ENCODE data around the gene BSG.

Gene BSG

DNA sequence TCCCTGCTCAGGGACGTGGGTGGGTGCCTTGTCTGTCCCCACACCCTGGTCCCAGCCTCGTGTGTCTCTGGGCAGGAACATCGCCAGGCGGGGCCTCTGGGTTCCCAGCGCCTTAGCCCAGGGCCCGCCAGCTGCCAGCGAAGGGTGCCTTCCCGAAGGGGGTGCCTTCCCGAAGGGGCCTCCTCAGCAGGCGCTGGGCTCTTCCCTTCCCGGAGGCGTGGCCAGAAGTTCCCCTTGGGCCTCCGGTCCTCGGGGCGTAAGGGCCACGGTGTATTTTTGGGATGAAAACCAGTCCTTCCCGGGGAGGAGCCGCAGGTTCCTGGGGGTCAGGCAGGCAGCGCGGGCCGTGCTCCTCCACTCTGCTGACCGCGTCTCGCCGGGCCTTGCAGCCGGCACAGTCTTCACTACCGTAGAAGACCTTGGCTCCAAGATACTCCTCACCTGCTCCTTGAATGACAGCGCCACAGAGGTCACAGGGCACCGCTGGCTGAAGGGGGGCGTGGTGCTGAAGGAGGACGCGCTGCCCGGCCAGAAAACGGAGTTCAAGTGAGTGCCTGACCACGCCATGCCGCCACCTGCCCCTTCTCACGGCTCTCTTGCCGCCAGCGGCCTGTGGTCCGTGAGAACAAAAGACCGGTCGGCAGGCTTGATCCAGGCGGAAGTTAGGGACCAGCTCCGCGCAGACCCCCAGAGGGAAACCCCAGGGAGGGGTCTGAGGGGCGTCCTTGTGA, 6.9 kb downstream of the BSG start:
- H3K9ac ChIP-seq (ENCODE audit: low read length): no peak overlapping the region
- no peaks in the 10 kb centered on the region for H3K27me3 ChIP-seq (ENCODE audit: low read depth, low read length)
- no peak for TF ChIP-seq EZH2phosphoT487 (IDR thresholded peaks at IDR 0.05; ENCODE audit: low read depth)
- TF ChIP-seq, protein P1, sequence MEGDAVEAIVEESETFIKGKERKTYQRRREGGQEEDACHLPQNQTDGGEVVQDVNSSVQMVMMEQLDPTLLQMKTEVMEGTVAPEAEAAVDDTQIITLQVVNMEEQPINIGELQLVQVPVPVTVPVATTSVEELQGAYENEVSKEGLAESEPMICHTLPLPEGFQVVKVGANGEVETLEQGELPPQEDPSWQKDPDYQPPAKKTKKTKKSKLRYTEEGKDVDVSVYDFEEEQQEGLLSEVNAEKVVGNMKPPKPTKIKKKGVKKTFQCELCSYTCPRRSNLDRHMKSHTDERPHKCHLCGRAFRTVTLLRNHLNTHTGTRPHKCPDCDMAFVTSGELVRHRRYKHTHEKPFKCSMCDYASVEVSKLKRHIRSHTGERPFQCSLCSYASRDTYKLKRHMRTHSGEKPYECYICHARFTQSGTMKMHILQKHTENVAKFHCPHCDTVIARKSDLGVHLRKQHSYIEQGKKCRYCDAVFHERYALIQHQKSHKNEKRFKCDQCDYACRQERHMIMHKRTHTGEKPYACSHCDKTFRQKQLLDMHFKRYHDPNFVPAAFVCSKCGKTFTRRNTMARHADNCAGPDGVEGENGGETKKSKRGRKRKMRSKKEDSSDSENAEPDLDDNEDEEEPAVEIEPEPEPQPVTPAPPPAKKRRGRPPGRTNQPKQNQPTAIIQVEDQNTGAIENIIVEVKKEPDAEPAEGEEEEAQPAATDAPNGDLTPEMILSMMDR (IDR thresholded peaks at IDR 0.05; ENCODE audit: low read depth, low read length): no peak
- no peaks in the 10 kb centered on the region for H3K9me3 ChIP-seq (ENCODE audit: insufficient read depth, low read length)
- no peak overlapping the region for H3K4me2 ChIP-seq (ENCODE audit: low read length)
- peaks cover 76% of the 10 kb centered on the region for H4K20me1 ChIP-seq (ENCODE audit: insufficient read depth, low read length)
- H3K36me3 ChIP-seq (replicated peaks; ENCODE audit: low read depth, low read length): peaks cover 53% of the 10 kb centered on the region
- no peak overlapping the region for H3K27ac ChIP-seq (ENCODE audit: low read length)
- no peak overlapping the region for H2AFZ ChIP-seq (ENCODE audit: low read depth, low read length)
- H3K4me1 ChIP-seq (ENCODE audit: low read length): peaks cover 10% of the 10 kb centered on the region
- H3K79me2 ChIP-seq (ENCODE audit: low read length): peaks cover 63% of the 10 kb centered on the region
- no peak overlapping the region for H3K4me3 ChIP-seq (ENCODE audit: low read length)

DNA sequence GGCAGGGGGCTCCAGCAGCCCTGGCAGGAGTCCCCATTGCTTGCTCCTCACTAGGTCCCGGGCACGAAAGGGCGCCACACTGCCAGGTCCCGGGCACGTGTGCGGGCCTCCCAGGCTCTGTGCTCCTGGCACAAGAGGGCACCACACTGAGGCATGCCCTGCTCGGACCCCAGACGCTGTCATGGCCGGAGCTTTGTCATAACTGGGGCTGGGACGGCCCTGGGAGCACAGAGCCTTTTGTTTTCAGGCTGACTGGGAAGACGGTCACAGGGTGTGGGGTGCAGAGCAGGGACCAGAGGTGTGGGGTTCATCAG, 7.4 kb downstream of the BSG start:
- Histone ChIP-seq H3K27me3 (ENCODE audit: low read depth, low read length) (no peaks in the 10 kb centered on the region), H3K27ac (ENCODE audit: low read length) (no peak overlapping the region), H3K4me1 (ENCODE audit: low read length) (peaks cover 5% of the 10 kb centered on the region), H3K9me3 (ENCODE audit: insufficient read depth, low read length) (no peaks in the 10 kb centered on the region), H3K4me3 (ENCODE audit: low read length) (no peak overlapping the region), H4K20me1 (ENCODE audit: insufficient read depth, low read length) (peaks cover 71% of the 10 kb centered on the region), H2AFZ (ENCODE audit: low read depth, low read length) (no peak overlapping the region), H3K36me3 (replicated peaks; ENCODE audit: low read depth, low read length) (peaks cover 53% of the 10 kb centered on the region), H3K79me2 (ENCODE audit: low read length) (peaks cover 58% of the 10 kb centered on the region), H3K4me2 (ENCODE audit: low read length) (no peak overlapping the region), H3K9ac (ENCODE audit: low read length) (no peak overlapping the region)
- no peak for TF ChIP-seq EZH2phosphoT487 (IDR thresholded peaks at IDR 0.05; ENCODE audit: low read depth)
- TF ChIP-seq, protein P1 (IDR thresholded peaks at IDR 0.05; ENCODE audit: low read depth, low read length): no peak

DNA sequence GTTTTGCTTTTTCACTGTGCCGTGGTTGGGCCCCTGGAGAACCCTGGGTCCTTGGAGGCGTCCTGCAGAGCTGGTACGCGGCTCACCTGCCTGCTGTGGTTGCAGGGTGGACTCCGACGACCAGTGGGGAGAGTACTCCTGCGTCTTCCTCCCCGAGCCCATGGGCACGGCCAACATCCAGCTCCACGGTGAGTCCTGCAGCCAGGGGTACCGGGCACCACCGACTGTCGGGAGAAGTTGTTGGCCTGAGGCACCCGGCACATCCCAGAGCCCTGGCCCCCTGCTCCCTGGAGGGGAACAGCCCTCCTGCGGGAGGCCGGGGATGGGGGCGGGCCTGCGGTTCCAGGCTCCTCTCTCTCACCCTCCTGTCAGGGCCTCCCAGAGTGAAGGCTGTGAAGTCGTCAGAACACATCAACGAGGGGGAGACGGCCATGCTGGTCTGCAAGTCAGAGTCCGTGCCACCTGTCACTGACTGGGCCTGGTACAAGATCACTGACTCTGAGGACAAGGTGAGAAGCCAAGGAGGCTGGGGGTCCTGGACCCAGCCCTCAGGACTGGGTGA, 8.0 kb downstream of the BSG start:
- H3K27me3 ChIP-seq (ENCODE audit: low read depth, low read length): no peaks in the 10 kb centered on the region
- no peaks in the 10 kb centered on the region for H3K4me1 ChIP-seq (ENCODE audit: low read length)
- H3K4me3 ChIP-seq (ENCODE audit: low read length): no peak overlapping the region
- H3K9ac ChIP-seq (ENCODE audit: low read length): no peak overlapping the region
- no peak overlapping the region for H3K4me2 ChIP-seq (ENCODE audit: low read length)
- H3K79me2 ChIP-seq (ENCODE audit: low read length): peaks cover 52% of the 10 kb centered on the region
- peaks cover 66% of the 10 kb centered on the region for H4K20me1 ChIP-seq (ENCODE audit: insufficient read depth, low read length)
- no peaks in the 10 kb centered on the region for H3K9me3 ChIP-seq (ENCODE audit: insufficient read depth, low read length)
- H3K27ac ChIP-seq (ENCODE audit: low read length): no peak overlapping the region
- TF ChIP-seq, protein P1 (IDR thresholded peaks at IDR 0.05; ENCODE audit: low read depth, low read length): no peak
- TF ChIP-seq EZH2phosphoT487 (IDR thresholded peaks at IDR 0.05; ENCODE audit: low read depth): no peak
- no peak overlapping the region for H2AFZ ChIP-seq (ENCODE audit: low read depth, low read length)
- H3K36me3 ChIP-seq (replicated peaks; ENCODE audit: low read depth, low read length): peaks cover 50% of the 10 kb centered on the region

DNA sequence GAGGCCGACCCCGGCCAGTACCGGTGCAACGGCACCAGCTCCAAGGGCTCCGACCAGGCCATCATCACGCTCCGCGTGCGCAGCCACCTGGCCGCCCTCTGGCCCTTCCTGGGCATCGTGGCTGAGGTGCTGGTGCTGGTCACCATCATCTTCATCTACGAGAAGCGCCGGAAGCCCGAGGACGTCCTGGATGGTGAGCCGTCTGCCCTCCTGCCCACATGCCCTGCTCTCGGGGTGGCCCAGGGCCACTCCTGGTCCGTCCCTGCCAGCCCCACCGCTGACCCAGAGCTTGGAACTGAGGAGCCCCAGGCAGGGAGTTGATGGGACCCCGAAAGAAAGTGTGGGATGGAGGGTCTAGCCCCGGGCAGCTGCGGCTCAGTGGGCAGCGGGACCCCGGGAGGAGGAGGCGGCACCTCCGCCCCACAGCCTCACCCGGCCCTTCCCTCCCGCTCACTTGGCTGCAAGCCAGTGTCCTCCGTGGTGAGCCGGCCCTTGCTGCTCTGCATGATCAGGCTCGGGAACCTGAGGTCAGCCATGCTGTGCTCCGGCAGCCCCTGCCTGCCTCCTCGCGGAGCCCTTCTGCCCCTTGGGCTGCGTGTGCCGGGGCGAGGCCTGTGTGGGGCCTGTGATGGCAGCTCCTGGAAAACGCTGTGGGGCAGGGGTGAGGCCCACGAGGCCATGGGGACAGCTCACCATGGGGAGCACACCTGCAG, 9.2 kb downstream of the BSG start:
- H3K79me2 ChIP-seq (ENCODE audit: low read length): peaks cover 40% of the 10 kb centered on the region
- H3K9me3 ChIP-seq (ENCODE audit: insufficient read depth, low read length): no peaks in the 10 kb centered on the region
- no peaks in the 10 kb centered on the region for H3K4me1 ChIP-seq (ENCODE audit: low read length)
- peaks cover 48% of the 10 kb centered on the region for H3K36me3 ChIP-seq (replicated peaks; ENCODE audit: low read depth, low read length)
- no peak overlapping the region for H3K4me2 ChIP-seq (ENCODE audit: low read length)
- no peaks in the 10 kb centered on the region for H3K27me3 ChIP-seq (ENCODE audit: low read depth, low read length)
- no peak overlapping the region for H2AFZ ChIP-seq (ENCODE audit: low read depth, low read length)
- no peak overlapping the region for H3K9ac ChIP-seq (ENCODE audit: low read length)
- TF ChIP-seq EZH2phosphoT487 (IDR thresholded peaks at IDR 0.05; ENCODE audit: low read depth): no peak
- TF ChIP-seq, protein P1 (IDR thresholded peaks at IDR 0.05; ENCODE audit: low read depth, low read length): no peak
- H3K27ac ChIP-seq (ENCODE audit: low read length): no peak overlapping the region
- peaks cover 55% of the 10 kb centered on the region for H4K20me1 ChIP-seq (ENCODE audit: insufficient read depth, low read length)
- no peak overlapping the region for H3K4me3 ChIP-seq (ENCODE audit: low read length)

Measured in OCI-LY3 (cell line).